HG03159 (cell line): ENCODE measurements around the gene UGT1A6.
"Not testable (repeated sequence)": the region's sequence is repeated elsewhere in the genome, so short reads cannot be mapped to it uniquely, and the experiment has no call there.

Experiments used
- ATAC-seq: cut with Tn5 transposase; IDR thresholded peaks from one replicate; pipeline ENCODE4 v1.9.1; 2021; ENCODE audit warnings: mild to moderate bottlenecking, moderate library complexity; ENCODE audit not compliant: unreplicated experiment

UGT1A6 gene

DNA sequence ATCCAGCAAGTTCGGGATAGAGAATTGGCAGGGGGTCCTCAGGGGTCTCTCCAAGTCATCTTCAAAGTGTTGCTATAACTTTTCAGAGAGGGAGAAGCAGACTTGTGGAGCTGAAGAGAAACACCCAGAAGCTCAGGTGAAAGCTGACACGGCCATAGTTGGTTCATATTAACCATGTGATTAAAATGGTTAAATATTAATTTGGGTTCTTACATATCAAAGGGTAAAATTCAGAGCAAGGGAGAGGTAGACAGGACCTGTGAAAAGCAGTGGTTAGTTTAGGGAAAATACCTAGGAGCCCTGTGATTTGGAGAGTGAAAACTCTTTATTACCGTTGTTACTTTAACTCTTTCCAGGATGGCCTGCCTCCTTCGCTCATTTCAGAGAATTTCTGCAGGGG, at the start of gene UGT1A6:
UGT1A6 (plus strand) TSS at position 243 of the 400 bp plus-strand sequence; CDS start at position 358, 115 bp downstream.
- ATAC-seq, result no peak

GRCh38 chr2:233643128-233643527, 49.6 kb upstream of the UGT1A6 start:
- no peak for ATAC-seq

DNA sequence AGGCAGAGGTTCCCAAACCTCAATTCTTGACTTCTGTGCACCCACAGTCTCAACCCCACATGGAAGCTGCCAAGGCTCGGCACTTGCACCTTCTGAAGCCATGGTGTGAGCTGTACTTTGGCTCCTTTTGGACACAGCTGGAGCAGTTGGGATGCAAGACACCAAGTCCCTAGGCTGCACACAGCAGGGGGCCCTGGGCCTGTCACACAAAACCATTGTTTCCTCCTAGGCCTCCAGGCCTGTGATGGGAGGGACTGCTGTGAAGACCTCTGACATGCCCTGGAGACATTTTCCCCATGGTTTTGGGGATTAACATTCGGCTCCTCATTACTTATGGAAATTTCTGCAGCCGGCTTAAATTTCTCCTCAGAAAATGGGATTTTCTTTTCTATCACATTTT, 46.7 kb upstream of the UGT1A6 start:
- not testable (repeated sequence) for ATAC-seq

GRCh38 chr2:233650981-233651380, 41.7 kb upstream of the UGT1A6 start:
- no peak for ATAC-seq

DNA sequence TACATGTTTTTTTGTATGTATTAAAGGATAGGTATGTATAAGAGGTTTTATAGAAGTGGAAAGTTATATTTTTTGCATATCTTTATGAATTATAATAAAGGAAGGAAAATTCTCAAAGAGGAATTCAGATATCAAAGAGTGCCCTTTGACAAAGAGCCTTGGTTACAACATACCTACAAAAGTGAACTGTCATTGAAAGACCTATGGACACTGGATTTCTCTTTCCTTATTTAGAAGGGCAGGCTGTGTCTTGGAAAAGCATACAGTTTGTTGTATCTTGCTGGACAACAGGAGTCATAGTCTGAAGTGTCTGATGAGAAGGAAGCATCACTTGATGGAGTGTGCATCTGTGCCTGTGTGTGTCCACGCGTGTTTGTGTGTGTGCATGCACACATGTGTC, 41.3 kb upstream of the UGT1A6 start:
- ATAC-seq, result no peak

DNA sequence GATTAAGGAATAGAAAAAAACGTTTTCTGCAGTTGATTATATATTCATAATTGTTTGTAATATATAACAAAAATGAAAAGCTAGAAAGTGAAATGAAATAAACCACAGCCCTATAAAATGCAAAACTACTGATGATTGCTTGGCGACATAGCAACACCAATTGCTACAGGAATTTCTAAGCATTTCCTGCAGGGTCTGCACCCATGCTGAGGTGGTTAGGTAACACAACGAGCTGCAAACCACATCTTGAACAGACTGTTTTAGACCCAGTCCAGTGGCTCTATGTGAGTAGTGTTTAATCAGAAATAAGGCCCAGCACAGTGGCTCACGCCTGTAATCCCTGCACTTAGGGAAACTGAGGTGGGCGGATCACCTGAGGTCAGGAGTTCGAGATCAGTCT, 38.2 kb upstream of the UGT1A6 start:
- no peak for ATAC-seq

DNA sequence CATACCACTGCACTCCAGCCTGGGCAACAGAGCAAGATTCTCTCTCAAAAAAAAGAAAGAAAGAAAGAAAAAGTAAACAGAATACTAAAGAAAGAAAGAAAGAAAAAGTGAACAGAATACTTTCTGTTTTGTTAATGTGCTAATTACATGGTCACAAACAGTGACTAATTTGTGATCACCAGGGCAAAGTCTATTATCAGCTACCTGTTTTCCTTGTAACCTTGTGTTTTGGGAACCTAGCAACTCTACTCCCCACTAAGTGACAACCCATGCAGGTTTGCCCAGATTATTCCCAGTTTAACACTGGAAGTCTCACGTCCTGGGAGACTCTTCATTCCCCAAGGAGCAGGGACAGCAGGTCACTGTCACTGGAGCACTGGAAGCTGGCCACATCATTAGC, 37.6 kb upstream of the UGT1A6 start:
- ATAC-seq, result no peak

GRCh38 chr2:233655943-233656342, 36.7 kb upstream of the UGT1A6 start:
- ATAC-seq, result not testable (repeated sequence)

- no peak for ATAC-seq
These were observed 36.2 kb upstream of the UGT1A6 start for GRCh38 chr2:233656443-233656842.

DNA sequence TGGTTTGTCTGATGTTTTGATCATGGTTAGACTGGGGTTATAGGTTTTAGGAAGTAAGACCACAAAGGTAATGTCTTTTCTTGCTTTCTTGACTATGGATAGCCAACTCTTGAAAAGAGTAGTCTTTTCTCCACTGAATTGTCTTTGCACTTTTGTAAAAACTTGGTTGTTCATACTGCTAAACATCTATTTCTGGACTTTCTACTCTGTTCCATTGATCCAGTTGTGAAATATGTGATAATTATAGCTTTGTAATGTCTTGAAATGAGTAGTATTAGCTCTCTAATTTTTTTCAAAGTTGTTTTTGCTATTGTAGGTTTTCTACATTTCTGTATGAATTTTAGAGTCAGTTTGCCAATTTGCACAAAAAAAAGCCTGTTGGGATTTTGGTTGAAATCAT, 34.1 kb upstream of the UGT1A6 start:
- ATAC-seq, result no peak

DNA sequence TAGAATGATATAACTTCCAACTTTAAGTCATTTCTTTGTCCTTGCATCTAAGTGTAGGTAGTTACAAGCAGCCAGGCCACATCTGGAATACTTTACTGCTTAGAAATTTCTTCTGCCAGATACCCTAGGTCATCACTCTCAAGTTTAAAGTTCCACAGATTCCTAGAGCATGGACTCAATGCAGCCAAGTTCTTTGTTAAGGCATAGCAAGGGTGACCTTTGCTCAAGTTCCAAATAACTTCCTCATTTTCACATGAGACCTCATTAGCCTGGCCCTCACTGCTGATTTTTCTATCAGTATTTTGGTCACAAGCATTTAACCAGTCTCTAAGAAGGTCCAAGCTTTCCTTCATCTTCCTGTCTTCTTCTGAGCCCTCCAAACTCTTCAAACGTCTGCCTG, 28.8 kb upstream of the UGT1A6 start:
- no peak for ATAC-seq

- no peak for ATAC-seq
These were observed 24.0 kb upstream of the UGT1A6 start for GRCh38 chr2:233668605-233669260.

DNA sequence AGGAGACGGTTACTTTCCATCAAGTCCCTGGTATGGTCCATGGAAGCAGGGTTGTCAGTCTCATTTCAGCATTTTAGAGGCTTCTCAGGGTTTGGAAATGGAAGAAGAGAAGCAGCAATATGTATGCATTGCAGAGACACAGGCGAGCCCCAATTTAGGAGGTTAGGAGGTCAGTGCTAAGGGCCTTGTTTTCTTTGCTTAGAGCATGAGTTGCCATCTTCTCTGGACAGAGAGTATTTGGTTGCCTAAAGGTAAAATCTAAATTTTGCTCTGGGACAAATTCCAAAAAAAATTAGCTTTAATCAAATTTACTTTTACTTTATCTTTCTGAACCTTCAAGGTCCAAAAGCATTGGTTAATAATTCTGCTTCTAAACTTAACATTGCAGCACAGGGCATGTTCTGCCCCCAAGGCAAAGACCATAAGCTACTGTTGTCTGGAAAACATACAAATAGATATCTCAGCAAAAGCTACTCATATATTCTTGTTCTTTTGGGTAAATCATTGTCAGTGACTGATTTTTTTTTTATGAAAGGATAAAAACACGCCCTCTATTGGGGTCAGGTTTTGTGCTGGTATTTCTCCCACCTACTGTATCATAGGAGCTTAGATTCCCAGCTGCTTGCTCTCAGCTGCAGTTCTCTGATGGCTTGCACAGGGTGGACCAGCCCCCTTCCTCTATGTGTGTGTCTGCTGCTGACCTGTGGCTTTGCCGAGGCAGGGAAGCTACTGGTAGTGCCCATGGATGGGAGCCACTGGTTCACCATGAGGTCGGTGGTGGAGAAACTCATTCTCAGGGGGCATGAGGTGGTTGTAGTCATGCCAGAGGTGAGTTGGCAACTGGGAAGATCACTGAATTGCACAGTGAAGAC, 21.2 kb upstream of the UGT1A6 start, which contains the start of gene UGT1A9:
UGT1A9 (plus strand) TSS at position 609 of the 872 bp plus-strand sequence; CDS start at position 646, 37 bp downstream.
- no peak for ATAC-seq

GRCh38 chr2:233672886-233673285, 19.8 kb upstream of the UGT1A6 start:
- ATAC-seq, result no peak

GRCh38 chr2:233673896-233674295, 18.8 kb upstream of the UGT1A6 start:
- ATAC-seq, result no peak

DNA sequence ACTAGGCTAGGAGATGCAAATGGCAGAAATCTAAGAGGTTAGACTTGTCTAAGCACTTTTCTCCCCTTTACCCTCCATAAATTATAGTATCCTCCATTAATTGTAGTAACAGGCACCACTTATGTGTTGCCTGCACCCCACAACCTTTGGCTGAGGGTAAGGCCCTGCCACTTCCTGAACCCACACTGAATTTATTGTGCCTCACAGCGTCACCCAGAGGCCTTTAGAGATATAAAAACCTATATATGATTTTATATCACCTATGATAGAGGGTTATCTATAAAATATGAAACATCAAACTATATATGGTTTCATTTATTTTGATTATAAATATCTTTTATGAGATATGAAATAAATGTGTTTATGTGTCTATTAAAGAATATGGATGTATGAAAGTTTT, 18.4 kb upstream of the UGT1A6 start:
- ATAC-seq, result no peak

- ATAC-seq, result no peak
These were observed 17.7 kb upstream of the UGT1A6 start for GRCh38 chr2:233674995-233675394.

DNA sequence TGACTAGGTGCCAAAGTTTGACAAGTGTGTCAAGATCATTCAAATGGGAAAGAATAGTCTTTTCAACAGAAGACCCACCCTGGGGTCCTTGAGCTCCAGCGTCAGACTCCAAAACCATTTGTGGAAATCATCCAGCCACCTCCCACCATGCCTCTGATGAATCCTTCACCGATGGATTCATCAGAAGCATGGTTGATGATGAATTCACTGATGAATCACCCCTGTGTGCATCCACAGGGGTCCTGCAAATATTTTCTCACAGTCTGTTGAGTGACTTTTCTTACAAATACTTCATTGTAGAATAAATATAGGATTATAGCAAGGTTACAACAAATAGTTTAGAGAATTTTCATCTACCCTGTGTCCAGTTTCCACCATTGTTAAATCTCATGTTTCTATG, 16.6 kb upstream of the UGT1A6 start:
- no peak for ATAC-seq

GRCh38 chr2:233679196-233679595, 13.5 kb upstream of the UGT1A6 start:
- ATAC-seq, result no peak

DNA sequence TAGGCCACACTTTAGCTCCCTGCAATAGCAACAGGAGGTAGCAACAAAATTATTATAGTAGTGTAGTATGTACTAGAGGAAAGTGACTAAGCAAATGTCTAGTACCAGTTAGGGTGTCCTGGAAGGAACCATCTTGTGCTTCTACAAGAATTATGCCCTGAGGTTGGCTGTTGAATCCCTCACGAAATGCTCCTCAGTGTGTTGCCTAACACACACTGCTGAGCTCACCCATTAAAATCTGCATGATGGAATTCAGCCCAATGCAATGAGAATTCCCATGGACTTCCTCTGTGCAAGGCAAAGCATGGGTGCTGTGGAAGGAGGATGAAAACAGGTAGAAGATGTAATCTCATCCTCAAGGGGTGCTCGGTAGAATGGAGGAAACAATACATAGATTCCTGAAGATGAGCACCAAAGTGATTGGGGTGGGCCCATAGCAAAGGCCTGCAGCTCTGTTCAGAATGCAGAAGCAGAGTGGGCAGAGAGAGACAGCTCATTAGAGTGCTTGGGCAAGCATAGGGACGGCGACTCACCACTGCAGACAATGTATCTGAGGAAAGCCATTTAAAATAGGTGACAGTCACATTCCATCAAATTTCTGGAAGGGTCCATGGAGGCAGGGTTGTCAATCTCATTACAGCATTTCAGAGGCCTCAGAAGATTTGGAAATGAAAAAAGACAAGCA, 12.2 kb upstream of the UGT1A6 start:
- ATAC-seq, result no peak

- no peak for ATAC-seq
These were observed 11.1 kb upstream of the UGT1A6 start, which contains the start of gene UGT1A7 for GRCh38 chr2:233681521-233682099. UGT1A7 (plus strand) TSS chr2:233681901; CDS start chr2:233681938, 37 bp downstream.
